COLO668 (cell line): ENCODE data around the gene PRKCB.

Experiments used
- DNase-seq: peaks from one replicate; lab custom pipeline; 2025; ENCODE audit not compliant: unreplicated experiment; lab: John Stamatoyannopoulos, UW

Gene PRKCB

GRCh38 chr16:23863511-23864422 lies 28.0 kb downstream of the PRKCB start:
- no peak for DNase-seq

- no peak for DNase-seq
Observed at GRCh38 chr16:23865853-23866252, 30.1 kb downstream of the PRKCB start.

GRCh38 chr16:23866621-23867020 lies 30.8 kb downstream of the PRKCB start:
- no peak for DNase-seq

GRCh38 chr16:23867566-23867965 lies 31.8 kb downstream of the PRKCB start:
- no peak for DNase-seq

GRCh38 chr16:23868136-23868535 lies 32.4 kb downstream of the PRKCB start:
- DNase-seq: no peak

GRCh38 chr16:23869052-23869451 lies 33.3 kb downstream of the PRKCB start:
- no peak for DNase-seq

GRCh38 chr16:23871924-23872323 lies 36.1 kb downstream of the PRKCB start:
- no peak for DNase-seq

GRCh38 chr16:23874613-23875294 lies 39.0 kb downstream of the PRKCB start:
- no peak for DNase-seq

- DNase-seq: no peak
Observed at GRCh38 chr16:23876256-23876896, 40.6 kb downstream of the PRKCB start.

GRCh38 chr16:23877107-23878070 lies 41.6 kb downstream of the PRKCB start:
- no peak for DNase-seq

- DNase-seq: no peak
Observed at GRCh38 chr16:23879735-23880373, 44.1 kb downstream of the PRKCB start.

- DNase-seq: no peak
Observed at GRCh38 chr16:23889189-23889588, 53.4 kb downstream of the PRKCB start.

- DNase-seq: no peak
Observed at GRCh38 chr16:23893986-23894385, 58.2 kb downstream of the PRKCB start.

GRCh38 chr16:23895052-23895451 lies 59.3 kb downstream of the PRKCB start:
- DNase-seq: no peak

GRCh38 chr16:23896832-23897821 lies 61.3 kb downstream of the PRKCB start:
- no peak for DNase-seq

GRCh38 chr16:23898682-23899430 lies 63.1 kb downstream of the PRKCB start:
- no peak for DNase-seq

GRCh38 chr16:23899869-23900268 lies 64.1 kb downstream of the PRKCB start:
- no peak for DNase-seq

- no peak for DNase-seq
Observed at GRCh38 chr16:23900480-23901177, 64.8 kb downstream of the PRKCB start.
